Endothelial cell (in vitro differentiated cells): ENCODE data around the gene ECM2. TPM values are rescaled to one million over a fixed set of nuclear protein-coding genes. Genes with fewer than 3 reads are reported as not detected.

Experiments
- DNase-seq: peaks from one replicate; pipeline ENCODE4 v3.0.0; 2021; ENCODE audit warnings: low spot score
- H3K27ac Mint-ChIP-seq: one replicate; pipeline ENCODE4 v1.8.0; 2021; ENCODE audit warnings: mixed read lengths, inconsistent platforms; ENCODE audit not compliant: unreplicated experiment
- H3K27me3 Mint-ChIP-seq: one replicate; pipeline ENCODE4 v1.8.0; 2021; ENCODE audit warnings: mild to moderate bottlenecking, moderate library complexity, mixed read lengths, inconsistent platforms; ENCODE audit not compliant: unreplicated experiment
- H3K36me3 Mint-ChIP-seq: one replicate; pipeline ENCODE4 v1.8.0; 2021; ENCODE audit warnings: mild to moderate bottlenecking, low read depth, mixed read lengths, inconsistent platforms; ENCODE audit not compliant: unreplicated experiment
- H3K4me1 Mint-ChIP-seq: one replicate; pipeline ENCODE4 v1.8.0; 2021; ENCODE audit warnings: mild to moderate bottlenecking, mixed read lengths, inconsistent platforms; ENCODE audit not compliant: unreplicated experiment
- H3K4me3 Mint-ChIP-seq: one replicate; pipeline ENCODE4 v1.8.0; 2021; ENCODE audit warnings: mild to moderate bottlenecking, mixed read lengths, inconsistent platforms; ENCODE audit not compliant: unreplicated experiment
- H3K9me3 Mint-ChIP-seq: one replicate; pipeline ENCODE4 v1.8.0; 2021; ENCODE audit warnings: mixed read lengths, inconsistent platforms; ENCODE audit not compliant: unreplicated experiment
- CTCF ChIP-seq: fragments of 200-600 bp; sonication (generic); IDR thresholded peaks from one replicate; pipeline ENCODE4 v1.5.0; 2021; ENCODE audit warnings: antibody characterized with exemption; ENCODE audit not compliant: unreplicated experiment
- total RNA-seq: library from RNA; stranded (reverse); fragmentation: NEBNext Ultra II Directional; extraction: Animal tissue kit (Norgen Biotek cat#: 25700); gene quantifications from one replicate; pipeline ENCODE4 v1.2.1, GENCODE V29; 2021; ENCODE audit not compliant: unreplicated experiment

Gene ECM2
- total RNA-seq, 1 donor from 2014 or later: not detected

GRCh38 chr9:92494856-92495255 lies 40.9 kb downstream of the ECM2 start:
- no peak for DNase-seq
- H3K9me3 Mint-ChIP-seq: no peaks in the 10 kb centered on the region
- H3K27ac Mint-ChIP-seq: no peak overlapping the region
- H3K4me1 Mint-ChIP-seq: peaks cover 15% of the 10 kb centered on the region
- TF ChIP-seq CTCF: no peak
- no peaks in the 10 kb centered on the region for H3K27me3 Mint-ChIP-seq
- H3K4me3 Mint-ChIP-seq: no peak overlapping the region
- no peaks in the 10 kb centered on the region for H3K36me3 Mint-ChIP-seq

GRCh38 chr9:92493749-92494387 lies 41.9 kb downstream of the ECM2 start:
- Mint-ChIP-seq H3K27me3 (no peaks in the 10 kb centered on the region), H3K4me1 (peaks cover 22% of the 10 kb centered on the region), H3K4me3 (no peak overlapping the region), H3K27ac (no peak overlapping the region), H3K36me3 (no peaks in the 10 kb centered on the region), H3K9me3 (no peaks in the 10 kb centered on the region)
- no peak for TF ChIP-seq CTCF
- no peak for DNase-seq

GRCh38 chr9:92492781-92493401 lies 42.9 kb downstream of the ECM2 start:
- no peak overlapping the region for H3K4me3 Mint-ChIP-seq
- H3K36me3 Mint-ChIP-seq: no peaks in the 10 kb centered on the region
- no peak for DNase-seq
- H3K27me3 Mint-ChIP-seq: no peaks in the 10 kb centered on the region
- H3K9me3 Mint-ChIP-seq: no peaks in the 10 kb centered on the region
- no peak for TF ChIP-seq CTCF
- peaks cover 22% of the 10 kb centered on the region for H3K4me1 Mint-ChIP-seq
- H3K27ac Mint-ChIP-seq: no peak overlapping the region

- Mint-ChIP-seq H3K4me1 (peaks cover 22% of the 10 kb centered on the region), H3K4me3 (no peak overlapping the region), H3K27ac (peak overlapping the region; percentile 87), H3K27me3 (no peaks in the 10 kb centered on the region), H3K36me3 (no peaks in the 10 kb centered on the region), H3K9me3 (no peaks in the 10 kb centered on the region)
- no peak for TF ChIP-seq CTCF
- DNase-seq: no peak
Observed at GRCh38 chr9:92488681-92489550, 46.9 kb downstream of the ECM2 start.

GRCh38 chr9:92486371-92486770 lies 49.4 kb downstream of the ECM2 start:
- DNase-seq: no peak
- H3K4me1 Mint-ChIP-seq: peaks cover 16% of the 10 kb centered on the region
- no peak overlapping the region for H3K27ac Mint-ChIP-seq
- H3K36me3 Mint-ChIP-seq: no peaks in the 10 kb centered on the region
- H3K9me3 Mint-ChIP-seq: no peaks in the 10 kb centered on the region
- no peak for TF ChIP-seq CTCF
- H3K27me3 Mint-ChIP-seq: no peaks in the 10 kb centered on the region
- no peak overlapping the region for H3K4me3 Mint-ChIP-seq
